GM23338 (cell line): ENCODE results near the gene MIPEP.

ENCODE experiments used
- CREB1 ChIP-seq: fragments of 250-450 bp; sonication (Bioruptor Pico); IDR thresholded peaks from 2 replicates; pipeline ENCODE4 v1.5.0; 2020; ENCODE audit warnings: low read depth, mild to moderate bottlenecking, moderate library complexity
- EZH2 ChIP-seq: fragments of 200-600 bp; sonication (generic); IDR thresholded peaks from one replicate; pipeline ENCODE4 v1.8.0; 2017; ENCODE audit warnings: antibody characterized with exemption, mild to moderate bottlenecking, low read depth; ENCODE audit not compliant: unreplicated experiment
- JUNB ChIP-seq: IDR thresholded peaks from one replicate; pipeline ENCODE4 v1.6.1; 2016; ENCODE audit warnings: antibody characterized with exemption; ENCODE audit not compliant: unreplicated experiment
- POLR2AphosphoS5 ChIP-seq: IDR thresholded peaks from 2 replicates; pipeline ENCODE4 v1.6.1; 2016; ENCODE audit warnings: antibody characterized with exemption, low read depth
- TF ChIP-seq, protein P1 (sequence below), 2 experiments: fragments of 200-600 bp in 1 of 2; sonication (generic) in 1 of 2; conservative IDR thresholded peaks; 2 replicates each; pipeline versions ENCODE4 v1.5.1 to v1.6.1; 2016 to 2017; ENCODE audit warnings: antibody characterized with exemption in 2 of 2, low read depth in 2 of 2, mild to moderate bottlenecking in 2 of 2, moderate library complexity in 1 of 2
- TF ChIP-seq, protein P2 (sequence below): IDR thresholded peaks from one replicate; pipeline ENCODE4 v1.6.1; 2018; ENCODE audit warnings: antibody characterized with exemption; ENCODE audit not compliant: unreplicated experiment
- TF ChIP-seq, protein P3 (sequence below): IDR thresholded peaks from 2 replicates; pipeline ENCODE4 v1.6.1; 2016; ENCODE audit warnings: antibody characterized with exemption

DNA sequence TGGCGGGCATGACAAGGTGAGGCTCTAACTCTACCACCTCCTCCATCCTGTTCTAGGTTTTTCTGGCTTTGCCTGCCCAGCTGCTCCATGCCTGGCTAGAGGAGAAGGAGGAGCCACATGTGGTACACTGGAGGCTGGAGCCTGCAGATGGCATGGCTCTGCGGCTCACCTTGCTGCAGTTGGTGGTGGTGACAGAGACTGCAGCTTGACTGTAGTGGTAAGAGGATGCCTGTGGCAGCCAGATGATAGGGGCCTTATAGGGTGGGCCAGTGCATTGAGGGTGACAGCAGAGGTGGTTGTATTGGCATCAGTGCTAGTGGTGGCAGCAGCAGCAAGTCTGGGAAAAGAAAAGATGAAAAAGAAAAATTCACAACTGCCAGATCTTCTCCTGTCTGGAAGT is 172.8 kb downstream of the MIPEP start:
- TF ChIP-seq CREB1 (CRISPR knock-in tag) (no peak), EZH2 (no peak), POLR2AphosphoS5 (no peak), JUNB (no peak)
- TF ChIP-seq, protein P1, sequence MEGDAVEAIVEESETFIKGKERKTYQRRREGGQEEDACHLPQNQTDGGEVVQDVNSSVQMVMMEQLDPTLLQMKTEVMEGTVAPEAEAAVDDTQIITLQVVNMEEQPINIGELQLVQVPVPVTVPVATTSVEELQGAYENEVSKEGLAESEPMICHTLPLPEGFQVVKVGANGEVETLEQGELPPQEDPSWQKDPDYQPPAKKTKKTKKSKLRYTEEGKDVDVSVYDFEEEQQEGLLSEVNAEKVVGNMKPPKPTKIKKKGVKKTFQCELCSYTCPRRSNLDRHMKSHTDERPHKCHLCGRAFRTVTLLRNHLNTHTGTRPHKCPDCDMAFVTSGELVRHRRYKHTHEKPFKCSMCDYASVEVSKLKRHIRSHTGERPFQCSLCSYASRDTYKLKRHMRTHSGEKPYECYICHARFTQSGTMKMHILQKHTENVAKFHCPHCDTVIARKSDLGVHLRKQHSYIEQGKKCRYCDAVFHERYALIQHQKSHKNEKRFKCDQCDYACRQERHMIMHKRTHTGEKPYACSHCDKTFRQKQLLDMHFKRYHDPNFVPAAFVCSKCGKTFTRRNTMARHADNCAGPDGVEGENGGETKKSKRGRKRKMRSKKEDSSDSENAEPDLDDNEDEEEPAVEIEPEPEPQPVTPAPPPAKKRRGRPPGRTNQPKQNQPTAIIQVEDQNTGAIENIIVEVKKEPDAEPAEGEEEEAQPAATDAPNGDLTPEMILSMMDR (conservative IDR thresholded peaks at IDR 0.05; ENCODE audit: low read depth in 2 of 2) = no peak
- TF ChIP-seq, protein P2, sequence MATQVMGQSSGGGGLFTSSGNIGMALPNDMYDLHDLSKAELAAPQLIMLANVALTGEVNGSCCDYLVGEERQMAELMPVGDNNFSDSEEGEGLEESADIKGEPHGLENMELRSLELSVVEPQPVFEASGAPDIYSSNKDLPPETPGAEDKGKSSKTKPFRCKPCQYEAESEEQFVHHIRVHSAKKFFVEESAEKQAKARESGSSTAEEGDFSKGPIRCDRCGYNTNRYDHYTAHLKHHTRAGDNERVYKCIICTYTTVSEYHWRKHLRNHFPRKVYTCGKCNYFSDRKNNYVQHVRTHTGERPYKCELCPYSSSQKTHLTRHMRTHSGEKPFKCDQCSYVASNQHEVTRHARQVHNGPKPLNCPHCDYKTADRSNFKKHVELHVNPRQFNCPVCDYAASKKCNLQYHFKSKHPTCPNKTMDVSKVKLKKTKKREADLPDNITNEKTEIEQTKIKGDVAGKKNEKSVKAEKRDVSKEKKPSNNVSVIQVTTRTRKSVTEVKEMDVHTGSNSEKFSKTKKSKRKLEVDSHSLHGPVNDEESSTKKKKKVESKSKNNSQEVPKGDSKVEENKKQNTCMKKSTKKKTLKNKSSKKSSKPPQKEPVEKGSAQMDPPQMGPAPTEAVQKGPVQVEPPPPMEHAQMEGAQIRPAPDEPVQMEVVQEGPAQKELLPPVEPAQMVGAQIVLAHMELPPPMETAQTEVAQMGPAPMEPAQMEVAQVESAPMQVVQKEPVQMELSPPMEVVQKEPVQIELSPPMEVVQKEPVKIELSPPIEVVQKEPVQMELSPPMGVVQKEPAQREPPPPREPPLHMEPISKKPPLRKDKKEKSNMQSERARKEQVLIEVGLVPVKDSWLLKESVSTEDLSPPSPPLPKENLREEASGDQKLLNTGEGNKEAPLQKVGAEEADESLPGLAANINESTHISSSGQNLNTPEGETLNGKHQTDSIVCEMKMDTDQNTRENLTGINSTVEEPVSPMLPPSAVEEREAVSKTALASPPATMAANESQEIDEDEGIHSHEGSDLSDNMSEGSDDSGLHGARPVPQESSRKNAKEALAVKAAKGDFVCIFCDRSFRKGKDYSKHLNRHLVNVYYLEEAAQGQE = no peak
- TF ChIP-seq, protein P3, sequence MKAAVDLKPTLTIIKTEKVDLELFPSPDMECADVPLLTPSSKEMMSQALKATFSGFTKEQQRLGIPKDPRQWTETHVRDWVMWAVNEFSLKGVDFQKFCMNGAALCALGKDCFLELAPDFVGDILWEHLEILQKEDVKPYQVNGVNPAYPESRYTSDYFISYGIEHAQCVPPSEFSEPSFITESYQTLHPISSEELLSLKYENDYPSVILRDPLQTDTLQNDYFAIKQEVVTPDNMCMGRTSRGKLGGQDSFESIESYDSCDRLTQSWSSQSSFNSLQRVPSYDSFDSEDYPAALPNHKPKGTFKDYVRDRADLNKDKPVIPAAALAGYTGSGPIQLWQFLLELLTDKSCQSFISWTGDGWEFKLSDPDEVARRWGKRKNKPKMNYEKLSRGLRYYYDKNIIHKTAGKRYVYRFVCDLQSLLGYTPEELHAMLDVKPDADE = no peak
